K562 (cell line): ENCODE data around the gene UBTD1.

ENCODE experiments used
- EZH2 ChIP-seq: IDR thresholded peaks from 2 replicates; pipeline ENCODE4 v1.6.1; 2012; ENCODE audit warnings: low read depth, mild to moderate bottlenecking, inconsistent platforms, low read length, borderline replicate concordance
- KLF16 ChIP-seq: IDR thresholded peaks from 2 replicates; pipeline ENCODE4 v1.6.1; 2016; ENCODE audit warnings: antibody characterized with exemption
- MAX ChIP-seq: sonication (generic); formaldehyde crosslinking; IDR thresholded peaks from 2 replicates; pipeline ENCODE4 v1.9.0; 2022; ENCODE audit warnings: mild to moderate bottlenecking, missing genetic modification reagents
- PCBP1 ChIP-seq: fragments of 200-400 bp; formaldehyde crosslinking; IDR thresholded peaks from 2 replicates; pipeline ENCODE4 v1.6.1; 2018; ENCODE audit warnings: mild to moderate bottlenecking, low read depth, low read length; ENCODE audit not compliant: poor library complexity, severe bottlenecking
- POLR2A ChIP-seq: fragments of 450-650 bp; conservative IDR thresholded peaks from 2 replicates; pipeline ENCODE4 v1.6.1; 2016
- SRSF9 ChIP-seq: fragments of 200-400 bp; formaldehyde crosslinking; IDR thresholded peaks from 2 replicates; pipeline ENCODE4 v1.6.1; 2017; ENCODE audit warnings: low read depth, low read length, borderline replicate concordance
- ZNF197 ChIP-seq: fragments of 200-800 bp; sonication (Bioruptor generic); IDR thresholded peaks from 2 replicates; pipeline ENCODE4 v1.6.1; 2016; ENCODE audit warnings: low read depth, missing genetic modification characterization, missing compliant biosample characterization
- ZNF274 ChIP-seq: IDR thresholded peaks from 2 replicates; pipeline ENCODE4 v1.6.1; 2011; ENCODE audit warnings: low read depth, mild to moderate bottlenecking, low read length, moderate library complexity, borderline replicate concordance
- ZNF384 ChIP-seq: IDR thresholded peaks from 2 replicates; pipeline ENCODE4 v1.6.1; 2012; ENCODE audit warnings: low read depth, low read length, improper control_type of control experiment

- TF ChIP-seq POLR2A: no peak
- no peak for TF ChIP-seq SRSF9
- no peak for TF ChIP-seq KLF16
- no peak for TF ChIP-seq MAX (CRISPR knock-in tag)
- no peak for TF ChIP-seq ZNF274
- TF ChIP-seq EZH2: no peak
- TF ChIP-seq ZNF197 (CRISPR knock-in tag): no peak
- no peak for TF ChIP-seq PCBP1
- no peak for TF ChIP-seq ZNF384
Measured at GRCh38 chr10:97596101-97597082, 97.7 kb downstream of the UBTD1 start.
